Measurements from ENCODE around the gene PROK1.
"Not testable (repeated sequence)": the region's sequence is repeated elsewhere in the genome, so short reads cannot be mapped to it uniquely, and the experiment has no call there.

PROK1 gene

GRCh38 chr1:110409316-110409715 lies 41.6 kb upstream of the PROK1 start:
- H3K9me3 ChIP-seq (ENCODE audit: control extremely low read depth in 1 of 5, control insufficient read depth in 4 of 5, insufficient read depth in 2 of 5, low read depth in 1 of 5, low read length in 4 of 5), result no peaks in the 10 kb centered on the region
- no peak overlapping the region for H3K27ac ChIP-seq (ENCODE audit: insufficient read depth in 1 of 2, low read depth in 1 of 2, low read length in 2 of 2, poor library complexity in 1 of 2, severe bottlenecking in 2 of 2)
- 91% methylated on average over 6 of the region's 6 CpGs for WGBS (ENCODE audit: insufficient coverage)
- peaks cover 12 to 28% (median 16%) of the 10 kb centered on the region in 4 experiments for H3K4me1 ChIP-seq (ENCODE audit: control extremely low read depth in 1 of 4, control insufficient read depth in 4 of 4, insufficient read depth in 4 of 4, low read length in 3 of 4)
- ChIA-PET POLR2A (no interaction called here), CTCF (interaction anchor here (0.7 to 19.7 kb wide), 12 partner anchors 9 to 218 kb away, joined by 3 to 494 read pairs (median 4); partner anchors contain the start of genes PROK1 and RBM15)
- no peaks in the 10 kb centered on the region for H3K27me3 ChIP-seq (replicated peaks in 2 of 5; ENCODE audit: control insufficient read depth in 4 of 5, insufficient read depth in 5 of 5, low read length in 4 of 5)
- H3K36me3 ChIP-seq (ENCODE audit: control insufficient read depth in 4 of 4, insufficient read depth in 4 of 4, low read length in 3 of 4), result peaks cover 0 to 11% (median 6%) of the 10 kb centered on the region in 4 experiments
- no peak overlapping the region for H3K4me3 ChIP-seq (ENCODE audit: control insufficient read depth in 1 of 7, extremely low read depth in 1 of 7, insufficient read depth in 4 of 7, low read depth in 2 of 7, low read length in 6 of 7)
- no peak for DNase-seq

DNA sequence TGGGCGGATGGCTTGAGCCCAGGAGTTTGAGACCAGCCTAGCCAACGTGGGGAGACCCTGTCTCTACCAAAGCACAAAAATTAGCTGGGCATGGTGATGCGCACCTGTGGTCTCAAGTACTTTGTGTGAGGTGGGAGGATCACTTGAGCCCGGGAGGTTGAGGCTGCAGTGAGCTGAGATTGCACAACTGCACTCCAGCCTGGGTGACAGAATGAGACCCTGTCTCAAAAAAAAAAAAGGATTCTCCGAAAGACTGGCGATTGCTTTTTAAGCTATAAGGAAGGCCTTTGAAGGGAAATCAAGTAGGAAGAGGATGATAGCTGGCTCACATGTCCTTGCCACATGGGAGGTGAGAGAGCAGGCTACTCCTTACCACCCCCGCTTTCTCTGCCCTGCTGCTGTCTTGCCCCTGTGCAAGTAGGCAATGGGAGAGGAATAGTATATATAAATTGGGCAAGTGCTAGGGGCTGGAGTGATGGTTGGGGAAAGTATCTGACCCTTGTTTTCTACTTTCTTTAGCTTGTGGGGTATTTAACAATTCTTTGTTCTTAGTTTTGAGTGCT lies 39.7 kb upstream of the PROK1 start:
- ChIA-PET POLR2A (interaction anchor here (1.0 to 1.1 kb wide), 2 partner anchors 48 to 85 kb away, joined by 3 to 4 read pairs; no protein-coding TSS in a partner anchor), CTCF (interaction anchor here (0.8 to 19.7 kb wide), 24 partner anchors 9 to 381 kb away, joined by 3 to 494 read pairs (median 7); partner anchors contain the start of gene PROK1)
- Histone ChIP-seq H3K27me3 (replicated peaks in 2 of 5; ENCODE audit: control insufficient read depth in 4 of 5, insufficient read depth in 5 of 5, low read length in 4 of 5) (no peaks in the 10 kb centered on the region), H3K4me3 (ENCODE audit: control insufficient read depth in 1 of 7, extremely low read depth in 1 of 7, insufficient read depth in 4 of 7, low read depth in 2 of 7, low read length in 6 of 7) (no peak overlapping the region), H3K27ac (ENCODE audit: insufficient read depth in 1 of 2, low read depth in 1 of 2, low read length in 2 of 2, poor library complexity in 1 of 2, severe bottlenecking in 2 of 2) (no peak overlapping the region), H3K4me1 (ENCODE audit: control extremely low read depth in 1 of 4, control insufficient read depth in 4 of 4, insufficient read depth in 4 of 4, low read length in 3 of 4) (peaks cover 8 to 23% (median 14%) of the 10 kb centered on the region in 4 experiments), H3K9me3 (ENCODE audit: control extremely low read depth in 1 of 5, control insufficient read depth in 4 of 5, insufficient read depth in 2 of 5, low read depth in 1 of 5, low read length in 4 of 5) (no peaks in the 10 kb centered on the region), H3K36me3 (ENCODE audit: control insufficient read depth in 4 of 4, insufficient read depth in 4 of 4, low read length in 3 of 4) (peaks cover 0 to 4% (median 0%) of the 10 kb centered on the region in 4 experiments)
- no peak for DNase-seq
- 79% methylated on average over 6 of the region's 7 CpGs for WGBS (ENCODE audit: insufficient coverage)

- H3K9me3 ChIP-seq (ENCODE audit: control extremely low read depth in 1 of 5, control insufficient read depth in 4 of 5, insufficient read depth in 2 of 5, low read depth in 1 of 5, low read length in 4 of 5), result no peaks in the 10 kb centered on the region
- peaks cover 2 to 18% (median 11%) of the 10 kb centered on the region in 4 experiments for H3K4me1 ChIP-seq (ENCODE audit: control extremely low read depth in 1 of 4, control insufficient read depth in 4 of 4, insufficient read depth in 4 of 4, low read length in 3 of 4)
- peaks cover 0 to 4% (median 0%) of the 10 kb centered on the region in 4 experiments for H3K36me3 ChIP-seq (ENCODE audit: control insufficient read depth in 4 of 4, insufficient read depth in 4 of 4, low read length in 3 of 4)
- DNase-seq, result peak; percentile 80 to 90 (median 84)
- 43% methylated on average over 4 of the region's 4 CpGs for WGBS (ENCODE audit: insufficient coverage)
- H3K4me3 ChIP-seq (ENCODE audit: control insufficient read depth in 1 of 7, extremely low read depth in 1 of 7, insufficient read depth in 4 of 7, low read depth in 2 of 7, low read length in 6 of 7), result no peak overlapping the region
- no peak overlapping the region for H3K27ac ChIP-seq (ENCODE audit: insufficient read depth in 1 of 2, low read depth in 1 of 2, low read length in 2 of 2, poor library complexity in 1 of 2, severe bottlenecking in 2 of 2)
- POLR2A ChIA-PET, result interaction anchor here (0.6 kb wide), 1 partner anchor 36 kb away, joined by 4 read pairs; no protein-coding TSS in a partner anchor
- CTCF ChIA-PET, result interaction anchor here (0.7 to 19.7 kb wide), 24 partner anchors 9 to 354 kb away, joined by 3 to 494 read pairs (median 6); partner anchors contain the start of genes PROK1 and RBM15
- H3K27me3 ChIP-seq (replicated peaks in 2 of 5; ENCODE audit: control insufficient read depth in 4 of 5, insufficient read depth in 5 of 5, low read length in 4 of 5), result no peaks in the 10 kb centered on the region
Measured at GRCh38 chr1:110412576-110412975, 38.4 kb upstream of the PROK1 start.

DNA sequence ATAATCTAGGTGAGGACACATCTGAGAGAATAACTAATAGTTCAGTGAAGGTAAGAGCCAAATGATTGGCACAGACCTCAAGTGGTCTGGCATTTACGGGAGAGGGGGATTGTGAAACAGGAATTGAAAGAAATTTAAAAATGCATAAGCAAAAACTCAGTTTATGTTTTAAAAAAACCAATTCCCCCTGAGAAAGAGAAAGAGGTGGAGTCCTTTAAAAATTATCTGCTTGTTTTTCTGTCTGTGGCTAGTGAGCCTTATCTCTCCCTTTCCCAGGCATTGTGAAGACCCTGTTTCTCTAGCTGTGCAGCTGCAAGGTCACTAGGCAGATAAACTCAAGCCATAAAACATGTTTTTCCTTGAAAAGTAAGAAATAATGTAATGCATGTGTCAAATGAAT lies 37.9 kb upstream of the PROK1 start:
- peaks cover 2 to 15% (median 10%) of the 10 kb centered on the region in 4 experiments for H3K4me1 ChIP-seq (ENCODE audit: control extremely low read depth in 1 of 4, control insufficient read depth in 4 of 4, insufficient read depth in 4 of 4, low read length in 3 of 4)
- H3K9me3 ChIP-seq (ENCODE audit: control extremely low read depth in 1 of 5, control insufficient read depth in 4 of 5, insufficient read depth in 2 of 5, low read depth in 1 of 5, low read length in 4 of 5); H3K27ac ChIP-seq (ENCODE audit: insufficient read depth in 1 of 2, low read depth in 1 of 2, low read length in 2 of 2, poor library complexity in 1 of 2, severe bottlenecking in 2 of 2); H3K36me3 ChIP-seq (ENCODE audit: control insufficient read depth in 4 of 4, insufficient read depth in 4 of 4, low read length in 3 of 4); H3K4me3 ChIP-seq (ENCODE audit: control insufficient read depth in 1 of 7, extremely low read depth in 1 of 7, insufficient read depth in 4 of 7, low read depth in 2 of 7, low read length in 6 of 7); H3K27me3 ChIP-seq (replicated peaks in 2 of 5; ENCODE audit: control insufficient read depth in 4 of 5, insufficient read depth in 5 of 5, low read length in 4 of 5): not testable (repeated sequence)
- ChIA-PET POLR2A (interaction anchor here (0.6 to 1.2 kb wide), 2 partner anchors 36 to 61 kb away, joined by 3 to 4 read pairs; no protein-coding TSS in a partner anchor), CTCF (interaction anchor here (1.2 to 19.7 kb wide), 19 partner anchors 9 to 354 kb away, joined by 3 to 494 read pairs (median 8); partner anchors contain the start of genes PROK1 and RBM15)
- DNase-seq, result peak in 2 of 3 donors; percentile 6 to 18
- WGBS (ENCODE audit: insufficient coverage), result no CpG with 5 or more reads among the region's 1 CpG

GRCh38 chr1:110418729-110419128 lies 32.2 kb upstream of the PROK1 start:
- 100% methylated on average over 1 of the region's 1 CpG for WGBS (ENCODE audit: insufficient coverage)
- Histone ChIP-seq H3K27ac (ENCODE audit: insufficient read depth in 1 of 2, low read depth in 1 of 2, low read length in 2 of 2, poor library complexity in 1 of 2, severe bottlenecking in 2 of 2) (no peak overlapping the region), H3K4me3 (ENCODE audit: control insufficient read depth in 1 of 7, extremely low read depth in 1 of 7, insufficient read depth in 4 of 7, low read depth in 2 of 7, low read length in 6 of 7) (no peak overlapping the region), H3K36me3 (ENCODE audit: control insufficient read depth in 4 of 4, insufficient read depth in 4 of 4, low read length in 3 of 4) (peaks cover 0 to 4% (median 0%) of the 10 kb centered on the region in 4 experiments), H3K27me3 (replicated peaks in 2 of 5; ENCODE audit: control insufficient read depth in 4 of 5, insufficient read depth in 5 of 5, low read length in 4 of 5) (no peaks in the 10 kb centered on the region), H3K9me3 (ENCODE audit: control extremely low read depth in 1 of 5, control insufficient read depth in 4 of 5, insufficient read depth in 2 of 5, low read depth in 1 of 5, low read length in 4 of 5) (peaks cover 3 to 9% (median 3%) of the 10 kb centered on the region in 5 experiments), H3K4me1 (ENCODE audit: control extremely low read depth in 1 of 4, control insufficient read depth in 4 of 4, insufficient read depth in 4 of 4, low read length in 3 of 4) (no peaks in the 10 kb centered on the region)
- DNase-seq, result no peak
- CTCF ChIA-PET, result interaction anchor here (1.1 to 19.7 kb wide), 3 partner anchors 9 to 40 kb away, joined by 3 to 494 read pairs (median 83); partner anchors contain the start of gene PROK1
- POLR2A ChIA-PET, result no interaction called here

DNA sequence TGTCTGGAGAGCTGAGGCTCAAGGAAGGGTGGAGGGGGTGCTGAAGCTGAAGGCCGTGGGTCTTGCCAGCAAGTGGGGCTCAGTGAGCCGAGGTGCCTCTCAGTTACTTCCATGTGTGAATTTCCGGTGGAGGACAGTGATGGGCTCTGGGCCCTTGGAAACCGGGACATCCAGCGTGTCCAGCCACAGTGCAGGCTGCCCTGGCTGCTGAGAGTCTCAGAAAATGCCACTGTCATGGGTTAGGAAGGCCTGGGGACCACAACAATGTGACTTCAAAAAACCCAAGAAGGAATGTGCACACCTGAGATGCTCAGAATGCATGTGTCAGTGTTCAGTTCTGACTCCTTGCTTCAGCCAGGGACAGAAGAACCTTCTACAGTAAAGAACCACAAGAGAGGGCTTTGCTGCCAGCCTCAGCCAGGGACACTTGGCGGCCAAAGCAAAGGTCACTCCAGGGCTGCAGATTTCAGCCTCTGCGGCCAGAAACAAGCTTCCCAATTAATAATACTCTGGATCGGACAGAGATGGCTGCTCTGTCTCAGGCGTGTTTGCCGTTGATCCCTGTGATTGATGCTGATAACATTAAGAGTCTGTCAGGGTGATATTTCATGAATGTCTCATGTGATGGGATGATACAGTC lies 30.8 kb upstream of the PROK1 start:
- Histone ChIP-seq H3K4me1 (ENCODE audit: control extremely low read depth in 1 of 4, control insufficient read depth in 4 of 4, insufficient read depth in 4 of 4, low read length in 3 of 4) (no peaks in the 10 kb centered on the region), H3K36me3 (ENCODE audit: control insufficient read depth in 4 of 4, insufficient read depth in 4 of 4, low read length in 3 of 4) (no peaks in the 10 kb centered on the region), H3K9me3 (ENCODE audit: control extremely low read depth in 1 of 5, control insufficient read depth in 4 of 5, insufficient read depth in 2 of 5, low read depth in 1 of 5, low read length in 4 of 5) (peaks cover 3 to 9% (median 3%) of the 10 kb centered on the region in 5 experiments), H3K27me3 (replicated peaks in 2 of 5; ENCODE audit: control insufficient read depth in 4 of 5, insufficient read depth in 5 of 5, low read length in 4 of 5) (no peaks in the 10 kb centered on the region), H3K27ac (ENCODE audit: insufficient read depth in 1 of 2, low read depth in 1 of 2, low read length in 2 of 2, poor library complexity in 1 of 2, severe bottlenecking in 2 of 2) (no peak overlapping the region), H3K4me3 (ENCODE audit: control insufficient read depth in 1 of 7, extremely low read depth in 1 of 7, insufficient read depth in 4 of 7, low read depth in 2 of 7, low read length in 6 of 7) (no peak overlapping the region)
- POLR2A ChIA-PET, result no interaction called here
- DNase-seq, result no peak
- CTCF ChIA-PET, result interaction anchor here (1.1 to 19.7 kb wide), 5 partner anchors 8 to 75 kb away, joined by 3 to 494 read pairs (median 4); partner anchors contain the start of gene PROK1
- WGBS (ENCODE audit: insufficient coverage), result over 99% methylated on average over 10 of the region's 10 CpGs
